ENCODE measurements around the gene ZBTB49. TPM values are rescaled to one million over a fixed set of nuclear protein-coding genes. Genes with fewer than 3 reads are reported as not detected.

The ZBTB49 gene, protein sequence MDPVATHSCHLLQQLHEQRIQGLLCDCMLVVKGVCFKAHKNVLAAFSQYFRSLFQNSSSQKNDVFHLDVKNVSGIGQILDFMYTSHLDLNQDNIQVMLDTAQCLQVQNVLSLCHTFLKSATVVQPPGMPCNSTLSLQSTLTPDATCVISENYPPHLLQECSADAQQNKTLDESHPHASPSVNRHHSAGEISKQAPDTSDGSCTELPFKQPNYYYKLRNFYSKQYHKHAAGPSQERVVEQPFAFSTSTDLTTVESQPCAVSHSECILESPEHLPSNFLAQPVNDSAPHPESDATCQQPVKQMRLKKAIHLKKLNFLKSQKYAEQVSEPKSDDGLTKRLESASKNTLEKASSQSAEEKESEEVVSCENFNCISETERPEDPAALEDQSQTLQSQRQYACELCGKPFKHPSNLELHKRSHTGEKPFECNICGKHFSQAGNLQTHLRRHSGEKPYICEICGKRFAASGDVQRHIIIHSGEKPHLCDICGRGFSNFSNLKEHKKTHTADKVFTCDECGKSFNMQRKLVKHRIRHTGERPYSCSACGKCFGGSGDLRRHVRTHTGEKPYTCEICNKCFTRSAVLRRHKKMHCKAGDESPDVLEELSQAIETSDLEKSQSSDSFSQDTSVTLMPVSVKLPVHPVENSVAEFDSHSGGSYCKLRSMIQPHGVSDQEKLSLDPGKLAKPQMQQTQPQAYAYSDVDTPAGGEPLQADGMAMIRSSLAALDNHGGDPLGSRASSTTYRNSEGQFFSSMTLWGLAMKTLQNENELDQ
- total RNA-seq (2022; extraction: Qiagen RNA extraction): 2.5 to 3.0 TPM (median 2.7 TPM) in 5 replicates

DNA sequence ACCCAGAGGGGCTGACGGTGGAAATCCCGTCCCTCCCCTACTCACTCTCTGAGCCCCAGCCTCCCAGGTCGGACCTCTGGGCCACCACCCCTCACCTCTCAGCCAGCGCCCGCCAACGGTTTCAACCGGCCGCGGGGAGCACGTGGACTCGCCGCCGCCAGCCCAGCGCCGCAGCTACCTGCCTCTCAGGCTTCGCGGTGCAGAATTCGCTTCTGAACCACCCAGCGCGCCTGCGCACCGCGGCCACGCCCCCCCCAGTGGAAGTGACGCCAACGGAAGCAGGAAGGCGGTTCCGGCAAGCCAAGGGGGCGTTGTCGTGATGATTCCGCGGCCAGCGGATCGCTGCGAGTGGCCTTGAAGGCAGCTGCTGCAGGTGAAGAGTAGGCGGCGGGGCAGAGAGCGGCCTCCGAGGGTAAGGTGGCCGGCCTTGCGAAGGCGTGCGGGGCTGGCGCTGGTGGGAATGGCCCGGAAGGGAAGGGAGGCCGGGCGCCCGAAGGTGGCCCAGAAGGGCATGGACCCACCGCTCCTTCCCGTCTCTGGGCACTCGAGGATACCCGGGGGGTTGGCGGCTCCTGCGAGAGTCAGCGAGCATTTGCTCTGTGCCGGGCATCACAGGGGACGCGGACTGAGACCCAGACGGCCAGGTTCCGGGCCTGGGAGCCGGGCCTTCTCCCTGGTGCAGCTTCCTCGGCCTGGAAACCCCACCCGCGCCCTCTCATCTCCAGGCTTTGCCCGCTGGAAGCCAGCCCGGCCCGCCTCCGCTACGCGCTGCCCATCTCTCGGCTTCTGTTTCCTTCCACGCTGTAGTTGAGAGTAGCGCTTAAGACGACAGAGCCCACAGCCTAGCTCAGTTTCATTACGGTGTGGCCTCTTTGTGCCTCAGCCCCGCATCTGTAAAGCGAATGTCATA is at the start of gene ZBTB49, which contains the start of gene LYAR:
TSS of gene ZBTB49 (plus strand) at position 311 of the 910 bp plus-strand sequence. CDS start 9,695 bp downstream, outside the sequence.
TSS of gene LYAR (minus strand) at position 214 of the 910 bp plus-strand sequence. CDS start 6,412 bp downstream, outside the sequence.

DNA sequence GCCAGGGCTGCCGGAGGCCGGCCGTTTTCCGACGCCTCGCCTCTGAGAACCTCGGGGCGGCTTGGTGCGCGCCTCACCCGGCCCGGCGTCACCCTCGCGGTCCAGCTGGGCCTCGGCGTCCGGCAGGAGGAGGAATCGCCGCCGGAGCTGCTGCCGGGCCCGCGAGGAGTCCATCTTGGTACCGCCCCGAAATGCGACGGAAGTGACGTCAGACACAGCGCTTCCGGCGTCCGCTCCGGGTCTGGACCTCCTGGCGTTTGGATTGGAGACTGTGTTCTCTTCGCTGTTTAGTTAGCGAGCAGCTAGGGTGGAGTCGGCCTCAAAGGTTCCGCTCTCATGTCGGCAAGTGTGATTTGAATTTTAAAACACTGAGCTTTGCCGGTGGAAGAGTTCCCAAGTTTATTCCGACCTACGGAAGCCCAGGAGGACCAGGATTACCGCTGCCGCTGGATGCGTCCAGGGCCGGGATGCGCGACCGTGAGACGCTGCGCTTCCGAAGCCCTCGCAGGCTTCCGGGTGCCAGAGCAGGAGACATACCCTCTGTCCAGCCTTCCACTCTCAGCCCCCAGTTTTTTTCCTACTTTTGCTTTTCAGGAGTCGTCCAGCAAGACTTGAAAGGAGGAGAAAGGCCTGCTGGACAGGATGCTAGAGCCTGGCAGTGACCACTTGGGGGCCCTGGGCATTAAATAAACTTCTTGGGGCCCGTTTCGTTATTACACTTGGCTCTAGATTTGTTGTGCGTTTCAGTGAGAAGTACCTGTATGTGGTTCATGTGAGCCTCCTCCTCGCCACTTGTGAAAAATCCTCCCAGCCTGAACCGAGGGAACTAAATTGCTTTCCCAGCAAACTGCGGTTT is 41.8 kb upstream of the ZBTB49 start, which contains the start of gene TMEM128:
TSS of gene TMEM128 (minus strand) at position 195 of the 856 bp plus-strand sequence. CDS start at position 174, 21 bp downstream.

Other genes starting within 250 kb of the ZBTB49 start
- gene OTOP1, start 63.3 kb upstream of the ZBTB49 start, total RNA-seq (2022; extraction: Qiagen RNA extraction): not detected in 5 replicates
- gene TMEM128, start 42.0 kb upstream of the ZBTB49 start, total RNA-seq (2022; extraction: Qiagen RNA extraction): 8.7 to 11.2 TPM (median 9.9 TPM) in 5 replicates
- gene LYAR, start 97 bp upstream of the ZBTB49 start, total RNA-seq (2022; extraction: Qiagen RNA extraction): 28.2 to 34.5 TPM (median 32.8 TPM) in 5 replicates
- 9.9 to 13.5 TPM (median 11.3 TPM) in 5 replicates for gene NSG1, start 96.9 kb downstream of the ZBTB49 start, total RNA-seq (2022; extraction: Qiagen RNA extraction)

Measured in A549 treated with dexamethasone at 1 μM for 4 hours (cell line).